ENCODE measurements around the gene MT1E. TPM values are rescaled to one million over a fixed set of nuclear protein-coding genes. Genes with fewer than 3 reads are reported as not detected.

Gene MT1E
- total RNA-seq, 1 donor from 2014 or later, result not detected

- no peaks in the 10 kb centered on the region for H3K36me3 Mint-ChIP-seq (ENCODE audit: unreplicated experiment)
- H3K4me1 Mint-ChIP-seq (ENCODE audit: low read depth, unreplicated experiment), result peaks cover 12% of the 10 kb centered on the region
- no peak overlapping the region for H3K27ac Mint-ChIP-seq (ENCODE audit: unreplicated experiment)
- peaks cover 24% of the 10 kb centered on the region for H3K27me3 Mint-ChIP-seq (ENCODE audit: unreplicated experiment)
- TF ChIP-seq, protein P1, sequence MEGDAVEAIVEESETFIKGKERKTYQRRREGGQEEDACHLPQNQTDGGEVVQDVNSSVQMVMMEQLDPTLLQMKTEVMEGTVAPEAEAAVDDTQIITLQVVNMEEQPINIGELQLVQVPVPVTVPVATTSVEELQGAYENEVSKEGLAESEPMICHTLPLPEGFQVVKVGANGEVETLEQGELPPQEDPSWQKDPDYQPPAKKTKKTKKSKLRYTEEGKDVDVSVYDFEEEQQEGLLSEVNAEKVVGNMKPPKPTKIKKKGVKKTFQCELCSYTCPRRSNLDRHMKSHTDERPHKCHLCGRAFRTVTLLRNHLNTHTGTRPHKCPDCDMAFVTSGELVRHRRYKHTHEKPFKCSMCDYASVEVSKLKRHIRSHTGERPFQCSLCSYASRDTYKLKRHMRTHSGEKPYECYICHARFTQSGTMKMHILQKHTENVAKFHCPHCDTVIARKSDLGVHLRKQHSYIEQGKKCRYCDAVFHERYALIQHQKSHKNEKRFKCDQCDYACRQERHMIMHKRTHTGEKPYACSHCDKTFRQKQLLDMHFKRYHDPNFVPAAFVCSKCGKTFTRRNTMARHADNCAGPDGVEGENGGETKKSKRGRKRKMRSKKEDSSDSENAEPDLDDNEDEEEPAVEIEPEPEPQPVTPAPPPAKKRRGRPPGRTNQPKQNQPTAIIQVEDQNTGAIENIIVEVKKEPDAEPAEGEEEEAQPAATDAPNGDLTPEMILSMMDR (IDR thresholded peaks at IDR 0.05; ENCODE audit: partially characterized antibody, unreplicated experiment), result no peak
- no peak for DNase-seq
- peak overlapping the region; percentile 86 for H3K4me3 Mint-ChIP-seq (ENCODE audit: unreplicated experiment)
- no peaks in the 10 kb centered on the region for H3K9me3 Mint-ChIP-seq (ENCODE audit: unreplicated experiment)
These were observed 16.1 kb upstream of the MT1E start for GRCh38 chr16:56609463-56609921.

- TF ChIP-seq, protein P1 (IDR thresholded peaks at IDR 0.05; ENCODE audit: partially characterized antibody, unreplicated experiment), result no peak
- Mint-ChIP-seq H3K27me3 (ENCODE audit: unreplicated experiment) (peaks cover 24% of the 10 kb centered on the region), H3K36me3 (ENCODE audit: unreplicated experiment) (no peaks in the 10 kb centered on the region), H3K27ac (ENCODE audit: unreplicated experiment) (no peak overlapping the region), H3K4me3 (ENCODE audit: unreplicated experiment) (no peak overlapping the region), H3K9me3 (ENCODE audit: unreplicated experiment) (no peaks in the 10 kb centered on the region), H3K4me1 (ENCODE audit: low read depth, unreplicated experiment) (peaks cover 12% of the 10 kb centered on the region)
- no peak for DNase-seq
These were observed 15.5 kb upstream of the MT1E start for GRCh38 chr16:56610017-56610608.

- H3K27me3 Mint-ChIP-seq (ENCODE audit: unreplicated experiment), result peaks cover 24% of the 10 kb centered on the region
- no peak overlapping the region for H3K27ac Mint-ChIP-seq (ENCODE audit: unreplicated experiment)
- TF ChIP-seq, protein P1 (IDR thresholded peaks at IDR 0.05; ENCODE audit: partially characterized antibody, unreplicated experiment), result no peak
- DNase-seq, result no peak
- no peaks in the 10 kb centered on the region for H3K9me3 Mint-ChIP-seq (ENCODE audit: unreplicated experiment)
- H3K4me1 Mint-ChIP-seq (ENCODE audit: low read depth, unreplicated experiment), result peaks cover 12% of the 10 kb centered on the region
- no peak overlapping the region for H3K4me3 Mint-ChIP-seq (ENCODE audit: unreplicated experiment)
- no peaks in the 10 kb centered on the region for H3K36me3 Mint-ChIP-seq (ENCODE audit: unreplicated experiment)
These were observed 14.9 kb upstream of the MT1E start for GRCh38 chr16:56610609-56611111.

GRCh38 chr16:56611281-56611833 lies 14.2 kb upstream of the MT1E start:
- TF ChIP-seq, protein P1 (IDR thresholded peaks at IDR 0.05; ENCODE audit: partially characterized antibody, unreplicated experiment), result no peak
- no peak for DNase-seq
- Mint-ChIP-seq H3K27ac (ENCODE audit: unreplicated experiment) (no peak overlapping the region), H3K9me3 (ENCODE audit: unreplicated experiment) (no peaks in the 10 kb centered on the region), H3K4me1 (ENCODE audit: low read depth, unreplicated experiment) (peaks cover 12% of the 10 kb centered on the region), H3K27me3 (ENCODE audit: unreplicated experiment) (peaks cover 19% of the 10 kb centered on the region), H3K4me3 (ENCODE audit: unreplicated experiment) (no peak overlapping the region), H3K36me3 (ENCODE audit: unreplicated experiment) (no peaks in the 10 kb centered on the region)

GRCh38 chr16:56613706-56614105 lies 11.9 kb upstream of the MT1E start:
- Mint-ChIP-seq H3K27me3 (ENCODE audit: unreplicated experiment) (peaks cover 30% of the 10 kb centered on the region), H3K36me3 (ENCODE audit: unreplicated experiment) (no peaks in the 10 kb centered on the region), H3K9me3 (ENCODE audit: unreplicated experiment) (peaks cover under 1% of the 10 kb centered on the region), H3K4me1 (ENCODE audit: low read depth, unreplicated experiment) (peaks cover 14% of the 10 kb centered on the region), H3K27ac (ENCODE audit: unreplicated experiment) (no peak overlapping the region), H3K4me3 (ENCODE audit: unreplicated experiment) (no peak overlapping the region)
- TF ChIP-seq, protein P1 (IDR thresholded peaks at IDR 0.05; ENCODE audit: partially characterized antibody, unreplicated experiment), result no peak
- no peak for DNase-seq

All from glutamatergic neuron (in vitro differentiated cells).